Dendritic cell treated with granulocyte-macrophage colony-stimulating factor and Interleukin-4, amounts not matched to agents 40 ng/mL and 50 ng/mL, for 4 days (primary cell): ENCODE data around the gene PTGES2.
A peak's percentile ranks its signal among the peaks of the same experiment; 100 is the strongest.
"Not testable (repeated sequence)": the region's sequence is repeated elsewhere in the genome, so short reads cannot be mapped to it uniquely, and the experiment has no call there.

Experiments used
- H3K27ac Mint-ChIP-seq: one replicate; pipeline ENCODE4 v1.8.0; 2022; ENCODE audit warnings: mild to moderate bottlenecking, mixed read lengths
- H3K27me3 Mint-ChIP-seq: one replicate; pipeline ENCODE4 v1.8.0; 2022; ENCODE audit warnings: mild to moderate bottlenecking, mixed read lengths
- H3K36me3 Mint-ChIP-seq: one replicate; pipeline ENCODE4 v1.8.0; 2022; ENCODE audit warnings: low read depth, mixed read lengths
- H3K4me1 Mint-ChIP-seq: one replicate; pipeline ENCODE4 v1.8.0; 2022; ENCODE audit warnings: low read depth, mixed read lengths
- H3K4me3 Mint-ChIP-seq: one replicate; pipeline ENCODE4 v1.8.0; 2022; ENCODE audit warnings: mild to moderate bottlenecking, moderate library complexity, mixed read lengths
- H3K9me3 Mint-ChIP-seq: one replicate; pipeline ENCODE4 v1.8.0; 2022; ENCODE audit warnings: mixed read lengths
- intact Hi-C: fragments of 100-400 bp; cut with micrococcal nuclease; formaldehyde crosslinking; loops from one replicate; pipeline ENCODE4 v1.15.0; 2022

PTGES2 gene

GRCh38 chr9:128135561-128135960, 8.0 kb upstream of the PTGES2 start:
- not testable (repeated sequence) for H3K9me3 Mint-ChIP-seq

GRCh38 chr9:128132139-128132538, 4.6 kb upstream of the PTGES2 start:
- H3K4me3 Mint-ChIP-seq, intact Hi-C loops, H3K9me3 Mint-ChIP-seq, H3K27ac Mint-ChIP-seq: not testable (repeated sequence)
- Mint-ChIP-seq H3K27me3 (peaks cover 25% of the 10 kb centered on the region), H3K4me1 (peaks cover 20% of the 10 kb centered on the region), H3K36me3 (peaks cover 15% of the 10 kb centered on the region)

More at GRCh38 chr9:128135561-128135960, 8.0 kb upstream of the PTGES2 start:
- intact Hi-C loops, H3K4me3 Mint-ChIP-seq, H3K36me3 Mint-ChIP-seq, H3K27ac Mint-ChIP-seq, H3K4me1 Mint-ChIP-seq: not testable (repeated sequence)
- peaks cover 25% of the 10 kb centered on the region for H3K27me3 Mint-ChIP-seq

GRCh38 chr9:128131346-128131745, 3.8 kb upstream of the PTGES2 start:
- peaks cover 20% of the 10 kb centered on the region for H3K4me1 Mint-ChIP-seq
- H3K27me3 Mint-ChIP-seq: peaks cover 25% of the 10 kb centered on the region
- H3K4me3 Mint-ChIP-seq, H3K27ac Mint-ChIP-seq, H3K9me3 Mint-ChIP-seq, intact Hi-C loops: not testable (repeated sequence)
- H3K36me3 Mint-ChIP-seq: peaks cover 15% of the 10 kb centered on the region

- Mint-ChIP-seq H3K27me3 (peaks cover 22% of the 10 kb centered on the region), H3K4me1 (peaks cover 27% of the 10 kb centered on the region), H3K36me3 (peaks cover 21% of the 10 kb centered on the region)
- H3K4me3 Mint-ChIP-seq, H3K9me3 Mint-ChIP-seq, intact Hi-C loops, H3K27ac Mint-ChIP-seq: not testable (repeated sequence)
Measured at GRCh38 chr9:128130651-128131050, 3.1 kb upstream of the PTGES2 start.

GRCh38 chr9:128129976-128130590, 2.6 kb upstream of the PTGES2 start:
- Mint-ChIP-seq H3K36me3 (peaks cover 23% of the 10 kb centered on the region), H3K4me1 (peaks cover 33% of the 10 kb centered on the region), H3K27me3 (peaks cover 22% of the 10 kb centered on the region)
- H3K27ac Mint-ChIP-seq, H3K9me3 Mint-ChIP-seq, intact Hi-C loops, H3K4me3 Mint-ChIP-seq: not testable (repeated sequence)

GRCh38 chr9:128128836-128129590, 1.5 kb upstream of the PTGES2 start:
- H3K4me1 Mint-ChIP-seq: peaks cover 38% of the 10 kb centered on the region
- H3K27ac Mint-ChIP-seq: peak overlapping the region; percentile 100
- no peaks in the 10 kb centered on the region for H3K9me3 Mint-ChIP-seq
- peaks cover 22% of the 10 kb centered on the region for H3K27me3 Mint-ChIP-seq
- peaks cover 34% of the 10 kb centered on the region for H3K36me3 Mint-ChIP-seq
- intact Hi-C loops: no loop called here
- peak overlapping the region; percentile 94 for H3K4me3 Mint-ChIP-seq

- Mint-ChIP-seq H3K36me3 (peaks cover 42% of the 10 kb centered on the region), H3K9me3 (no peaks in the 10 kb centered on the region), H3K27ac (peak overlapping the region; percentile 100), H3K4me3 (peak overlapping the region; percentile 94), H3K27me3 (peaks cover 17% of the 10 kb centered on the region), H3K4me1 (peaks cover 37% of the 10 kb centered on the region)
- intact Hi-C loops: no loop called here
Measured at GRCh38 chr9:128127990-128128835, 684 bp upstream of the PTGES2 start.

- intact Hi-C loops: no loop called here
- Mint-ChIP-seq H3K36me3 (peaks cover 66% of the 10 kb centered on the region), H3K4me1 (peaks cover 34% of the 10 kb centered on the region)
Measured at GRCh38 chr9:128125580-128126354, 1.8 kb downstream of the PTGES2 start.

GRCh38 chr9:128124873-128125579, 2.5 kb downstream of the PTGES2 start:
- no peaks in the 10 kb centered on the region for H3K9me3 Mint-ChIP-seq
- peak overlapping the region; percentile 100 for H3K27ac Mint-ChIP-seq
- intact Hi-C loops: no loop called here
- peaks cover 34% of the 10 kb centered on the region for H3K4me1 Mint-ChIP-seq
- peaks cover 74% of the 10 kb centered on the region for H3K36me3 Mint-ChIP-seq
- H3K4me3 Mint-ChIP-seq: peak overlapping the region; percentile 94
- H3K27me3 Mint-ChIP-seq: no peaks in the 10 kb centered on the region

More at GRCh38 chr9:128125580-128126354, 1.8 kb downstream of the PTGES2 start:
- Mint-ChIP-seq H3K27ac (peak overlapping the region; percentile 100), H3K27me3 (peaks cover 2% of the 10 kb centered on the region), H3K9me3 (no peaks in the 10 kb centered on the region), H3K4me3 (peak overlapping the region; percentile 94)

GRCh38 chr9:128124451-128124850, 3.1 kb downstream of the PTGES2 start:
- Mint-ChIP-seq H3K27me3 (no peaks in the 10 kb centered on the region), H3K4me1 (peaks cover 31% of the 10 kb centered on the region), H3K4me3 (no peak overlapping the region), H3K9me3 (no peaks in the 10 kb centered on the region), H3K27ac (no peak overlapping the region), H3K36me3 (peaks cover 76% of the 10 kb centered on the region)
- intact Hi-C loops: no loop called here

- Mint-ChIP-seq H3K9me3 (no peaks in the 10 kb centered on the region), H3K27ac (no peak overlapping the region), H3K27me3 (peaks cover 1% of the 10 kb centered on the region), H3K4me1 (peaks cover 23% of the 10 kb centered on the region), H3K36me3 (peaks cover 70% of the 10 kb centered on the region), H3K4me3 (no peak overlapping the region)
- intact Hi-C loops: no loop called here
Measured at GRCh38 chr9:128123451-128124080, 4.0 kb downstream of the PTGES2 start.

GRCh38 chr9:128122809-128123175, 4.7 kb downstream of the PTGES2 start:
- intact Hi-C loops: no loop called here
- Mint-ChIP-seq H3K27me3 (peaks cover 6% of the 10 kb centered on the region), H3K9me3 (no peaks in the 10 kb centered on the region), H3K4me1 (peaks cover 26% of the 10 kb centered on the region), H3K4me3 (no peak overlapping the region), H3K36me3 (peaks cover 62% of the 10 kb centered on the region), H3K27ac (no peak overlapping the region)
